NCI-H2196 treated with DMSO at 0.1 percent for 48 hours (cell line): Measurements from ENCODE around the gene TRIM41.
"Not testable (repeated sequence)": the region's sequence is repeated elsewhere in the genome, so short reads cannot be mapped to it uniquely, and the experiment has no call there.

Source experiments
- DNase-seq: peaks from one replicate; lab custom pipeline; 2025; ENCODE audit not compliant: unreplicated experiment; lab: John Stamatoyannopoulos, UW

TRIM41 gene

GRCh38 chr5:181248277-181248676, 25.2 kb downstream of the TRIM41 start:
- no peak for DNase-seq

- DNase-seq: no peak
Measured at GRCh38 chr5:181255276-181255675, 32.2 kb downstream of the TRIM41 start.

GRCh38 chr5:181255836-181256578, 32.9 kb downstream of the TRIM41 start:
- DNase-seq: no peak

DNA sequence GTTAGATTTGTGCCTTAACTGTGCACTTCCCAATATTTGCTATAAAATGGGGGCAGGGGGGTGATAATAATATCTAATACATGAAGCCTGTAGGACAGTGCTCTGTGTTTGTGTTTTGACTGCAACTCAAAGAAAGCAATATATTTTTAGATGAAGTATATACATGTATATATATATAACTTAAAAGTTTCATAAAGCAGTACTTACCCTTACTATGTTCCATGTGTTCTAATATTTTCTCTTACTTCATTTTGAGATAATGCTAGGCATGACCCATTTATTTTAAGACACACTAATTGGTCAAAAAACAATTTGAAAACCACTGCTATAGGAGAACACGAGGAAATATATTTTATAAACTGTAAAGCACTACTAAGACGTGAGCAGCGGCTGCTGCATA, 35.5 kb downstream of the TRIM41 start:
- no peak for DNase-seq

- no peak for DNase-seq
Measured at GRCh38 chr5:181259283-181259682, 36.2 kb downstream of the TRIM41 start.

GRCh38 chr5:181259974-181260719, 37.1 kb downstream of the TRIM41 start:
- no peak for DNase-seq

GRCh38 chr5:181260720-181261319, 37.7 kb downstream of the TRIM41 start, which contains the start of gene TRIM52:
TSS of gene TRIM52 (minus strand) at chr5:181261143. CDS start at chr5:181260813, 330 bp downstream.
- no peak for DNase-seq

GRCh38 chr5:181261320-181262049, 38.4 kb downstream of the TRIM41 start:
- no peak for DNase-seq

GRCh38 chr5:181263633-181264032, 40.6 kb downstream of the TRIM41 start:
- DNase-seq: no peak

GRCh38 chr5:181265092-181265671, 42.1 kb downstream of the TRIM41 start:
- DNase-seq: no peak

- DNase-seq: not testable (repeated sequence)
Measured at GRCh38 chr5:181267291-181267904, 44.3 kb downstream of the TRIM41 start.

DNA sequence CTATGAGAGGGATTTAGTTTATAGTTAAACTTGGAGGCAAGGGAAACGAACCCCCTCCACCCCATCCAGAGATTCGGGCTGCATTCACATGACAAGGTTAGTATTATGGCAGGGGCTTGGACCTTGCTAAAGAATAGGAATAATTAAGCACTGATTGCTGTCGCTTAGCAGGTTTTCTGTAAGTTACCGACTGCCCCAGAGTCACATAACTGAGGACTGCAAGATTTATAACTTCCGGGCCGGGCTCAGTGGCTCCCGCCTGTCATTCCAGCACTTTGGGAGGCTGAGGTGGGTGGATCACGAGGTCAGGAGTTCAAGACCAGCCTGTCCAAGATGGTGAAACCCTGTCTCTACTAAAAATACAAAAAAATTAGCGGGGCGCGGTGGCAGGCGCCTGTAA, 44.8 kb downstream of the TRIM41 start:
- DNase-seq: not testable (repeated sequence)

GRCh38 chr5:181271081-181271480, 48.0 kb downstream of the TRIM41 start:
- no peak for DNase-seq

- DNase-seq: not testable (repeated sequence)
Measured at GRCh38 chr5:181273433-181273744, 50.3 kb downstream of the TRIM41 start.

DNA sequence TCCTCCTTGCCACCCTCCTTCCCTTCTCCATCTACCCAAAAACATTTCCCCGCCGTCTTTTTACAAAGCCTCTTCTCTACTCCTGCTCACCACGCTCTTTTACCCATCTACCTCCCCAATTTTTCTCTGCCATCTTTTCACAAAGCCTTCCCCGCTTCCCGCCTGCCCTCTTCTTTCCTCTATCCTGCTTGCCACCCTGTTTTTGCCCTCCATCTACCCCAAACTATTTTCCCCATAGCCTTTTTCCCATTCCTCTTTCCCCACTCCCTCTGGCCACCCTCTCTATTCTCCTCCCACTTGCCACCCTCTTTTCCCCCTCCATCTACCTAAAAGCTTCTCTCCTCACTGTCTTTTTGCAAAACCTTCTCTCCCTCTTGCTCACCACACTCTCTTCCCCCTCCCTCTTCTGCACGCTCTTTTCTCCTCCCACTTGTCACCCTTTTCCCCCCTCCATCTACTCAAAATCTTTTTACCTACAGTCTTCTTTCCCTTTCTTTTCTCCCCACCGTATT, 57.2 kb downstream of the TRIM41 start:
- DNase-seq: no peak

DNA sequence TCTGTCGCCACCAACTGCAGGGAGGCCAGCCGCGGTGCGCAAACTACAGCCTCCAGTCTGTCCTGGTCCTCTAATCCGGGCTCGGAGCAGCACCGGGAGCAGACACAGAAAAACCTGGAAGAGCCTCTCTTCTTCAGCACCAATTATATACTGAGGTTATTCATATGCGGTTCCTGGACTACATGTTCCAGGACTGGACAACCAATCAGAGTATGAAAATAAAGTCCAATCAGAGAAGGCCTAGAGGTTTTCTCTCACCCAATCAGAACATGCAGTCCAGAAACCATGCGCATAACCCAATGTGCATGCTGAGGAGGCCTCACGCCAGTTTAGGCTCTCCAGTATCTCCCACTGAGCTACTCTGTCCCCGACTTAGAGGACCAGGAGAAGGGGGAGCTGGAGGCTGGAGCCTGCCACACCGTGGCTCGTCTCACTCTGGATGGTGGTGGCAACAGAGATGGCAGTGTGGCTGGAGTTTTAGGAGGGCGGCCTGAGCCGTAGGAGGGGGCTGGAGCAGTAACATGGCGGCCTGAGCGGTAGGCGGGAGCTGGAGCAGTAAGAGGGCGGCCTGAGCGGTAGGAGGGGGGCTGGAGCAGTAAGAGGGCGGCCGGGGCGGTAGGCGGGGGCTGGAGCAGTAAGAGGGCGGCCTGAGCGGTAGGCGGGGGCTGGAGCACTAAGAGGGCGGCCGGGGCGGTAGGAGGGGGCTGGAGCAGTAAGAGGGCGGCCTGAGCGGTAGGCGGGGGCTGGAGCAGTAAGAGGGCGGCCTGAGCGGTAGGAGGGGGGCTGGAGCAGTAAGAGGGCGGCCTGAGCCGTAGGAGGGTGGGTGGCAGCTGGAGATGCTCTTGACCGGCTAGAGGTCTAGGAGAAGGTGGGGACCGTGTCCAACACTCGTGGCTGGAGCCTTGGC, 58.2 kb downstream of the TRIM41 start:
- no peak for DNase-seq

DNA sequence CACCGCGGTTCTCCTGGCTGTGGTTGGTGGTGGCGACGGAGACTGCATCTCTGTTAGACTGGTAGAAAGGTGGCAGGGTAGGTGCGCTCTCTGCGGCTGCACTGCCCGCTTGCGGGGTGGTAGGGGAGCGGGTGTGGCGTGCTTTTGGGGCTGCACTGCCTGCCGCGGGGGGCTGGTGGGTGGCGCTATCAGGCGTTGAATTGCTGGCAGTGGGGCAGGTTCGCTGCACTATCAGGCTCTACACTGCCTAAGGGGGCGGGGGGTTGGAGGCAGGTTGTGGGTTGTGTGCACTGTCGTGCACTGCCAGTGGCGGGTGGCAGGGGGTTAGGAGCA, 58.9 kb downstream of the TRIM41 start:
- no peak for DNase-seq

- DNase-seq: not testable (repeated sequence)
Measured at GRCh38 chr5:181282415-181282814, 59.3 kb downstream of the TRIM41 start.

DNA sequence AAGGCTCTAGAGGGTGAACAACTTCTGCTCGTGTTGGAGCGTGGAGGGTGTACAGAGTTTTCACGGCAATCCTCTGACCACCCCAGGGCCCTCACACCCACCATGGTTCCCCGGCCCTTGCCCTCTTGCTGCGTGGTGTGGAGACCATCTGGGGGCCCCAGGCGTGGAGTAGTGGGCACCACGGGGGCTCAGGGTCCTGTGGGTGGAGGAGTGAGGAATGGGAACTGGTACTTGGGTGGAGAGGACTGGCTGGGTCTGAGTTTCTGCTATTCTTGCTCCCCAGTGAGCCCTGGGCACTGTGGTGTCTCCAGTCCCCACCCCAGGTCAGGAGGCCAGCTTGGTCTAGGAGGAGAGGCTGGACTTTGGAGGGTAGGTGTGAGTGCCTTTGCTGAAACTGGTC, 59.8 kb downstream of the TRIM41 start:
- DNase-seq: no peak

DNA sequence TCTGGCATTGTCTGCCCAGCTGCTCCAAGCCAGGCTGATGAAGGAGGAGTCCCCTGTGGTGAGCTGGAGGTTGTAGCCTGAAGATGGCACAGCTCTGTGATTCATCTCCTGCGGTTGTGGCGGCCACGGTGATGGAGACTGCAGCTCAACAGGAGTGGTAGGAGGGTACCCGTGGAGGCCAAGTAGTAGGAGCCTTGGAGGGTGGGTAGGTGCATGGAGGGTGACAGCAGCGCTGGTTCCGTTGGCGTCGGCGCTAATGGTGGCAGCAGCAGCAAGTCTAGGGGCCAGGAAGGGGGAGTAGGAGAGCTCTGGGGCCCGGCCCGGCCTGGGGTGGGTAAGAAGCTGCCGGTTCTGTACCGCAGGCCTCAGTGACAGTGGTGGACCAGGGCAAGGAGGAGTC, 60.3 kb downstream of the TRIM41 start:
- no peak for DNase-seq
